Measurements from ENCODE around the gene GNAI2. TPM values are rescaled to one million over a fixed set of nuclear protein-coding genes. Genes with fewer than 3 reads are reported as not detected.
A peak's percentile ranks its signal among the peaks of the same experiment; 100 is the strongest.

GNAI2 gene
- total RNA-seq, 1 experiment from 2014 or later = 201 TPM

- H2AFZ ChIP-seq = no peak overlapping the region
- POLR2A ChIA-PET (ENCODE audit: unreplicated experiment) = interaction anchor here (0.6 to 1.6 kb wide), 2 partner anchors 32 to 49 kb away, joined by 4 to 6 read pairs; partner anchors contain the start of gene GNAI2
- H3K4me3 ChIP-seq = no peak overlapping the region
- no peak overlapping the region for H3K27ac ChIP-seq
- no peaks in the 10 kb centered on the region for H3K36me3 ChIP-seq (ENCODE audit: low read depth)
- H3K27me3 ChIP-seq (ENCODE audit: insufficient read depth, low read depth) = no peaks in the 10 kb centered on the region
- TF ChIP-seq CTCF (conservative IDR thresholded peaks at IDR 0.05) = no peak
- no peak for TF ChIP-seq EZH2 (IDR thresholded peaks at IDR 0.05; ENCODE audit: low read depth)
- H3K4me1 ChIP-seq (replicated peaks; ENCODE audit: insufficient read depth) = peaks cover 76% of the 10 kb centered on the region
- no TSS peak for BruUV-seq (replicated peaks)
- H3K9me2 ChIP-seq (ENCODE audit: insufficient read depth) = no peaks in the 10 kb centered on the region
- no peak overlapping the region for H3K4me2 ChIP-seq
- H3K9me3 ChIP-seq (ENCODE audit: insufficient read depth, low read depth) = no peaks in the 10 kb centered on the region
- intact Hi-C loops (cut with micrococcal nuclease; ENCODE audit: unreplicated experiment) = loop anchor here (5.0 kb wide), 1 partner anchor 70 kb away; no protein-coding TSS in a partner anchor
- no peak for DNase-seq
- H3K79me2 ChIP-seq (ENCODE audit: low read depth) = peaks cover 15% of the 10 kb centered on the region
- no peaks in the 10 kb centered on the region for H4K20me1 ChIP-seq (ENCODE audit: insufficient read depth)
- CTCF ChIA-PET = interaction anchor here (0.6 kb wide), 1 partner anchor 70 kb away, joined by 3 read pairs; no protein-coding TSS in a partner anchor
- H3F3A ChIP-seq (ENCODE audit: insufficient read depth, low read depth) = peaks cover 46% of the 10 kb centered on the region
Measured at GRCh38 chr3:50267280-50267913, 31.4 kb downstream of the GNAI2 start.

GRCh38 chr3:50268276-50268675 is 32.3 kb downstream of the GNAI2 start:
- no peak overlapping the region for H3K4me3 ChIP-seq
- ChIA-PET POLR2A (ENCODE audit: unreplicated experiment) (no interaction called here), CTCF (interaction anchor here (0.6 kb wide), 1 partner anchor 69 kb away, joined by 3 read pairs; no protein-coding TSS in a partner anchor)
- peak overlapping the region; percentile 92 for H3K4me2 ChIP-seq
- TF ChIP-seq CTCF (conservative IDR thresholded peaks at IDR 0.05) (no peak), EZH2 (IDR thresholded peaks at IDR 0.05; ENCODE audit: low read depth) (no peak)
- H3K27ac ChIP-seq = no peak overlapping the region; the same call in 1 of the 2 replicates
- intact Hi-C loops (cut with micrococcal nuclease; ENCODE audit: unreplicated experiment) = loop anchor here (2.0 to 5.0 kb wide), 2 partner anchors 49 to 69 kb away; no protein-coding TSS in a partner anchor
- H3K4me1 ChIP-seq (replicated peaks; ENCODE audit: insufficient read depth) = peaks cover 80% of the 10 kb centered on the region
- no peaks in the 10 kb centered on the region for H3K27me3 ChIP-seq (ENCODE audit: insufficient read depth, low read depth)
- BruUV-seq (replicated peaks) = no TSS peak
- no peaks in the 10 kb centered on the region for H4K20me1 ChIP-seq (ENCODE audit: insufficient read depth)
- no peak for DNase-seq
- no peak overlapping the region for H2AFZ ChIP-seq
- H3K9me2 ChIP-seq (ENCODE audit: insufficient read depth) = no peaks in the 10 kb centered on the region
- H3K79me2 ChIP-seq (ENCODE audit: low read depth) = peaks cover 15% of the 10 kb centered on the region
- peaks cover 48% of the 10 kb centered on the region for H3F3A ChIP-seq (ENCODE audit: insufficient read depth, low read depth)
- H3K36me3 ChIP-seq (ENCODE audit: low read depth) = no peaks in the 10 kb centered on the region
- H3K9me3 ChIP-seq (ENCODE audit: insufficient read depth, low read depth) = no peaks in the 10 kb centered on the region

- CTCF ChIA-PET = interaction anchor here (0.6 to 0.7 kb wide), 3 partner anchors 48 to 1021 kb away, joined by 3 to 8 read pairs (median 6); no protein-coding TSS in a partner anchor
- POLR2A ChIA-PET (ENCODE audit: unreplicated experiment) = interaction anchor here (0.5 to 0.6 kb wide), 6 partner anchors 31 to 729 kb away, joined by 3 to 12 read pairs (median 4); no protein-coding TSS in a partner anchor
- H3K4me2 ChIP-seq = peak within 1 kb of the TSS; percentile 92
Measured at GRCh38 chr3:50268703-50269451, 32.9 kb downstream of the GNAI2 start, which contains the start of gene SEMA3B. TSS of gene SEMA3B (plus strand) at chr3:50269147. CDS start at chr3:50269241, 94 bp downstream.

More at GRCh38 chr3:50268703-50269451, 32.9 kb downstream of the GNAI2 start, which contains the start of gene SEMA3B:
- Histone ChIP-seq H2AFZ (no peak within 1 kb of the TSS), H4K20me1 (ENCODE audit: insufficient read depth) (no peaks in the 10 kb centered on the region), H3K27ac (peak within 1 kb of the TSS; percentile 60), H3K4me3 (peak within 1 kb of the TSS; percentile 56; the same call in 1 of the 2 replicates), H3K9me2 (ENCODE audit: insufficient read depth) (no peaks in the 10 kb centered on the region), H3K4me1 (replicated peaks; ENCODE audit: insufficient read depth) (peaks cover 75% of the 10 kb centered on the region), H3K9me3 (ENCODE audit: insufficient read depth, low read depth) (no peaks in the 10 kb centered on the region), H3F3A (ENCODE audit: insufficient read depth, low read depth) (peaks cover 46% of the 10 kb centered on the region), H3K36me3 (ENCODE audit: low read depth) (no peaks in the 10 kb centered on the region), H3K27me3 (ENCODE audit: insufficient read depth, low read depth) (no peaks in the 10 kb centered on the region), H3K79me2 (ENCODE audit: low read depth) (peaks cover 15% of the 10 kb centered on the region)
- TF ChIP-seq EZH2 (IDR thresholded peaks at IDR 0.05; ENCODE audit: low read depth) = no peak
- no peak for TF ChIP-seq CTCF (conservative IDR thresholded peaks at IDR 0.05)
- peak; percentile 86 to 98 for DNase-seq
- no TSS peak for BruUV-seq (replicated peaks)
- intact Hi-C loops (cut with micrococcal nuclease; ENCODE audit: unreplicated experiment) = loop anchor here (1.0 to 5.0 kb wide), 3 partner anchors 9 to 68 kb away; no protein-coding TSS in a partner anchor

Measured in PC-9 (cell line).